HepG2 (cell line): ENCODE measurements around the gene CSNK1E. TPM values are rescaled to one million over a fixed set of nuclear protein-coding genes. Genes with fewer than 3 reads are reported as not detected.

Experiments used
- ATAC-seq: fragments of 200-7000 bp; cut with Tn5 transposase; 3 replicates; pipeline ENCODE4 v1.9.1; 2020; ENCODE audit warnings: mild to moderate bottlenecking, moderate library complexity
- BruUV-seq: library from RNA; stranded (reverse); fragments of 400-500 nt; replicated peaks from 2 replicates; lab custom pipeline; 2021; lab: Mats Ljungman, UMichigan
- CTCF ChIA-PET: fragments of 300-600 bp; formaldehyde crosslinking; extraction: SDS; loops from one replicate; lab custom pipeline; 2021; ENCODE audit warnings: low total read pairs, inconsistent platforms, low intra/inter-chr PET ratio; lab: Yijun Ruan, JAX
- POLR2A ChIA-PET: fragments of 350-600 bp; sonication (Branson Sonifier 250); formaldehyde crosslinking; loops from one replicate; lab custom pipeline; 2020; ENCODE audit warnings: antibody characterized with exemption, inconsistent platforms; lab: Yijun Ruan, JAX
- DNase-seq: peaks from one replicate; pipeline ENCODE4 v3.0.0-alpha.2; 2015; ENCODE audit warnings: low spot score
- FAIRE-seq: peaks from 3 replicates; lab custom pipeline; 2011; peaks lifted over from hg19 to GRCh38; lab: Jason Lieb, UNC
- H2AFZ ChIP-seq: one replicate; pipeline ENCODE4 v1.6.1; 2011; ENCODE audit warnings: low read length, inconsistent platforms
- H3K27ac ChIP-seq: fragments of 300-600 bp; 3 replicates; pipeline ENCODE4 v1.8.0; 2011; ENCODE audit warnings: mixed run types, mild to moderate bottlenecking, mixed read lengths, low read length, inconsistent platforms; ENCODE audit not compliant: insufficient read depth; ENCODE audit errors: extremely low read length
- H3K27me3 ChIP-seq, 2 experiments: fragments of 200-600 bp in 1 of 2; 2 replicates in 1 of 2; 3 replicates in 1 of 2; pipeline versions ENCODE4 v1.6.0 to v1.8.0; 2011; ENCODE audit warnings: low read length in 2 of 2, mild to moderate bottlenecking in 2 of 2, moderate library complexity in 2 of 2, inconsistent platforms in 1 of 2; ENCODE audit not compliant: insufficient read depth in 2 of 2, control insufficient read depth in 1 of 2
- H3K36me3 ChIP-seq, 2 experiments: fragments of 200-600 bp in 1 of 2; replicated peaks in 1 of 2; 2 replicates in 1 of 2; 3 replicates in 1 of 2; pipeline versions ENCODE4 v1.5.1 to v1.8.0; 2011; ENCODE audit warnings: low read length in 2 of 2, inconsistent platforms in 1 of 2; ENCODE audit not compliant: insufficient read depth in 2 of 2, control insufficient read depth in 1 of 2
- H3K4me1 ChIP-seq: 2 replicates; pipeline ENCODE4 v1.5.1; 2012; ENCODE audit warnings: low read length, inconsistent platforms; ENCODE audit not compliant: insufficient read depth
- H3K4me2 ChIP-seq: 2 replicates; pipeline ENCODE4 v1.6.0; 2011; ENCODE audit warnings: low read depth, low read length, inconsistent platforms
- H3K4me3 ChIP-seq, 3 experiments: fragments of 200-600 bp in 1 of 3; sonication (generic), shearing (Covaris generic) in 1 of 3; replicated peaks in 1 of 3; 2 replicates each; pipeline ENCODE4 v1.5.1; 2011 to 2016; ENCODE audit warnings: low read length in 3 of 3, inconsistent platforms in 2 of 3, low read depth in 2 of 3, mild to moderate bottlenecking in 2 of 3, control low read depth in 1 of 3, mixed read lengths in 1 of 3; ENCODE audit not compliant: insufficient read depth in 1 of 3
- H3K79me2 ChIP-seq: one replicate; pipeline ENCODE4 v1.6.1; 2011; ENCODE audit warnings: low read length, inconsistent platforms; ENCODE audit not compliant: insufficient read depth
- H3K9ac ChIP-seq: 2 replicates; pipeline ENCODE4 v1.6.0; 2011; ENCODE audit warnings: mild to moderate bottlenecking, low read depth, low read length, inconsistent platforms; ENCODE audit not compliant: insufficient read depth
- H3K9me3 ChIP-seq: 2 replicates; pipeline ENCODE4 v1.5.1; 2012; ENCODE audit warnings: mild to moderate bottlenecking, low read length
- H4K20me1 ChIP-seq: 2 replicates; pipeline ENCODE4 v1.6.0; 2011; ENCODE audit warnings: inconsistent platforms, mild to moderate bottlenecking, low read length, moderate library complexity; ENCODE audit not compliant: insufficient read depth
- ZMYM3 ChIP-seq: sonication (generic); formaldehyde crosslinking; IDR thresholded peaks from 2 replicates; pipeline ENCODE4 v1.5.1; 2020; ENCODE audit warnings: mild to moderate bottlenecking, missing genetic modification reagents
- ZNF629 ChIP-seq: sonication (generic); formaldehyde crosslinking; conservative IDR thresholded peaks from 2 replicates; pipeline ENCODE4 v1.5.0; 2020; ENCODE audit warnings: missing genetic modification reagents
- WGBS: methylation state at CpG from one replicate; pipeline ENCODE4 v1.1.6; 2017; ENCODE audit warnings: low lambda C conversion rate; 5-methylcytosine and 5-hydroxymethylcytosine counted together
- in situ Hi-C: cut with HindIII; loops from 2 replicates; pipeline ENCODE4 v1.10.0; 2017; ENCODE audit warnings: low pct_unique_long_range_greater_than_20kb; ENCODE audit not compliant: extremely low pct_ligation_motif_present
- intact Hi-C: fragments of 100-400 bp; cut with micrococcal nuclease; formaldehyde crosslinking; loops from one replicate; pipeline ENCODE4 v1.10.0; 2022; ENCODE audit not compliant: unreplicated experiment
- polyA plus RNA-seq, 8 experiments: library from polyadenylated mRNA; depleted of rRNA in 3 of 8; stranded (reverse) in 7 of 8; unstranded in 1 of 8; fragments of >200 nt; fragmentation: Illumina TruSeq in 4 of 8; extraction: Trizol in 4 of 8; gene quantifications; 2 replicates each; pipeline versions ENCODE4 v1.2.1 to v1.2.3, GENCODE V29; 2011 to 2016; ENCODE audit warnings: low read depth in 4 of 8, missing spikeins in 1 of 8, mixed read lengths in 1 of 8; ENCODE audit not compliant: insufficient read depth in 1 of 8
- total RNA-seq, 5 experiments: library from RNA; depleted of rRNA; stranded (reverse); fragments of >200 nt; fragmentation: Illumina TruSeq; extraction: Trizol; gene quantifications; 2 replicates each; pipeline ENCODE4 v1.2.3, GENCODE V29; 2016; ENCODE audit warnings: low read depth in 1 of 5
- TF ChIP-seq, protein P1 (sequence below): sonication (generic); formaldehyde crosslinking; IDR thresholded peaks from 2 replicates; pipeline ENCODE4; 2020; ENCODE audit warnings: missing genetic modification reagents, mild to moderate bottlenecking, borderline replicate concordance
- TF ChIP-seq, protein P2 (sequence below): IDR thresholded peaks from 2 replicates; pipeline ENCODE4 v1.6.1; 2016; ENCODE audit warnings: mild to moderate bottlenecking, missing biosample characterization, missing genetic modification reagents

The CSNK1E gene
- total and polyA plus RNA-seq, 2 of the 13 experiments (the other 11 are each of a cell fraction or from before 2014, with no cell fraction given), result 34.7 to 129 TPM

DNA sequence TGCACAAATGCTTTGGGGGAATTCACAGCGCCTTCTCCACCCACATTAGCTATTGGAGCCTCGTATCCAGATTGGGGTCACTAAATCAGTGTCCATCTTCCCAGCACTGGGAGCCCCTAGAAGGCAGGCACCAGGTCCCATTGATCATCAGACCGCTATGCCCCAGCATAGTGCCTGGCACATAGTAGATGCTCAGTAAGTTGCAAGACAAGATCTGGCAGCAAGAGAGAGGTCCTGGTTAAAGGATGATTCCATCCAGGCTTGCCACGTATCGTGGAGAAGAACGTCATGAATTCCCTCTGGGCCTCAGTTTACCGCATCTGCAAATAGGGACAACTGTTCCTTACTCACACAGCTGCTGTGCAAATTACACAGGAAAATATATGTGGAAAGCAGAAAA lies 46.1 kb downstream of the CSNK1E start:
- no peaks in the 10 kb centered on the region for H3K9me3 ChIP-seq
- 88% methylated on average over 5 of the region's 7 CpGs for WGBS
- no peak overlapping the region for H2AFZ ChIP-seq
- H3K27ac ChIP-seq, result no peak overlapping the region
- peaks cover 0 to 4% of the 10 kb centered on the region in 2 experiments; a peak in 3 of 5 replicates for H3K27me3 ChIP-seq
- TF ChIP-seq ZMYM3, result 0 out of 2 replicates have a peak, but pooled peaks have one; percentile 10
- peak; percentile 70 for TF ChIP-seq ZNF629 (CRISPR knock-in tag)
- TF ChIP-seq, protein P1, sequence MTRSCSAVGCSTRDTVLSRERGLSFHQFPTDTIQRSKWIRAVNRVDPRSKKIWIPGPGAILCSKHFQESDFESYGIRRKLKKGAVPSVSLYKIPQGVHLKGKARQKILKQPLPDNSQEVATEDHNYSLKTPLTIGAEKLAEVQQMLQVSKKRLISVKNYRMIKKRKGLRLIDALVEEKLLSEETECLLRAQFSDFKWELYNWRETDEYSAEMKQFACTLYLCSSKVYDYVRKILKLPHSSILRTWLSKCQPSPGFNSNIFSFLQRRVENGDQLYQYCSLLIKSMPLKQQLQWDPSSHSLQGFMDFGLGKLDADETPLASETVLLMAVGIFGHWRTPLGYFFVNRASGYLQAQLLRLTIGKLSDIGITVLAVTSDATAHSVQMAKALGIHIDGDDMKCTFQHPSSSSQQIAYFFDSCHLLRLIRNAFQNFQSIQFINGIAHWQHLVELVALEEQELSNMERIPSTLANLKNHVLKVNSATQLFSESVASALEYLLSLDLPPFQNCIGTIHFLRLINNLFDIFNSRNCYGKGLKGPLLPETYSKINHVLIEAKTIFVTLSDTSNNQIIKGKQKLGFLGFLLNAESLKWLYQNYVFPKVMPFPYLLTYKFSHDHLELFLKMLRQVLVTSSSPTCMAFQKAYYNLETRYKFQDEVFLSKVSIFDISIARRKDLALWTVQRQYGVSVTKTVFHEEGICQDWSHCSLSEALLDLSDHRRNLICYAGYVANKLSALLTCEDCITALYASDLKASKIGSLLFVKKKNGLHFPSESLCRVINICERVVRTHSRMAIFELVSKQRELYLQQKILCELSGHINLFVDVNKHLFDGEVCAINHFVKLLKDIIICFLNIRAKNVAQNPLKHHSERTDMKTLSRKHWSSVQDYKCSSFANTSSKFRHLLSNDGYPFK (CRISPR knock-in tag), result no peak
- TF ChIP-seq, protein P2, sequence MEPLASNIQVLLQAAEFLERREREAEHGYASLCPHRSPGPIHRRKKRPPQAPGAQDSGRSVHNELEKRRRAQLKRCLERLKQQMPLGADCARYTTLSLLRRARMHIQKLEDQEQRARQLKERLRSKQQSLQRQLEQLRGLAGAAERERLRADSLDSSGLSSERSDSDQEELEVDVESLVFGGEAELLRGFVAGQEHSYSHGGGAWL, result no peak
- POLR2A ChIA-PET, result interaction anchor here (1.6 kb wide), 1 partner anchor 12 kb away, joined by 3 read pairs; no protein-coding TSS in a partner anchor
- intact Hi-C loops, result no loop called here
- H3K4me1 ChIP-seq, result peaks cover 64% of the 10 kb centered on the region
- H3K4me3 ChIP-seq, result peak overlapping the region in 1 of 3 experiments; percentile 96; a peak in 1 of 6 replicates
- peaks cover 2 to 4% of the 10 kb centered on the region in 2 experiments; a peak in 1 of 5 replicates for H3K36me3 ChIP-seq
- no peak overlapping the region for H3K4me2 ChIP-seq
- peaks cover 10% of the 10 kb centered on the region; the same call in 1 of the 2 replicates for H4K20me1 ChIP-seq
- TSS peak; percentile 56 for BruUV-seq
- CTCF ChIA-PET, result no interaction called here
- no peak overlapping the region for H3K9ac ChIP-seq
- no peak for ATAC-seq
- FAIRE-seq, result no peak
- in situ Hi-C loops, result no loop called here
- H3K79me2 ChIP-seq, result peaks cover 53% of the 10 kb centered on the region
- no peak for DNase-seq
